ENCODE data around the gene TEX44.
A peak's percentile ranks its signal among the peaks of the same experiment; 100 is the strongest.

Gene TEX44

DNA sequence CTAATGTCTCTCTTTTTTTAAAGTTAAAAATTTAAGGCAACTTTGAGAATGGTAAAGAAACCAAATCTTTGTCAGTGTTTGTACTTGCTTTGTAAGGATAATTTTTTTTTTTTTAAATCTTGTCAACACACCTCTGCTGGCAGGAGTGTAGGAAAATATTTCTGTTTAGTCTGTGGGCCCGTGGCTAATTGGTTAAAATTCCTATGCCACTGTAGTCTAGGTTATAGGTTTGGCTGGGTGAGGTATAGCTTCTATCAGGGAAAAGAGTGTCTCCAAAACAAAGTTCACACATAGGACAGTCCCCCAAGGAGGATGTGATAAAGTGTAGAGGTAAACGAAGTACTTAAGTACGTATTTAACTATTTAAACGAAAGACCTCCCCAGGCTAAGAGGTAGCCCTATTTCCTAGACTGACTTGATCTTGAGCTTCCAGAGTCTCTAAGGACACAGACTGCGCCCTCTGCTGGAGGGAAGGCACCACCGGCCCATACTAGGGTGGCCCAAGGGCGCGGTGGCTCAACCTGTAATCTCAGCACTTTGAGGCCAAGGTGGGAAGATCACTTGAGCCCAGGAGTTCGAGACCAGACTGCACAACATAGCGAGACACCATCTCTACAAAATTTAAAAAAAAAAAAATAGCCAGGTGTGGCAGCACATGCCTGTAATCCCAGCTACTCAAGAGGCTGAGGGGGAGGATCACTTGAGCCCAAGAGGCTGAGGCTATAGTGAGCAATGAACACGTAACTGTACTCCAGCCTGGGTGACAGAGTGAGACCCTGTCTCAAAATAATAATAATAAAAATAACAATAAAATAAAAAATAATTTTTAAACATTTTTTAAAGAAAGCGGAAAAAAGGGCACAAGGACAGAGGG is 8.9 kb downstream of the TEX44 start:
- Histone ChIP-seq H3K9ac (ENCODE audit: low read length) (peak overlapping the region; percentile 23), H3K4me3 (ENCODE audit: low read length) (no peak overlapping the region), H3K27me3 (ENCODE audit: control insufficient read depth, insufficient read depth, low read length) (no peaks in the 10 kb centered on the region), H3K36me3 (ENCODE audit: control insufficient read depth, insufficient read depth, low read length) (no peaks in the 10 kb centered on the region), H3K9me3 (ENCODE audit: control insufficient read depth, low read length) (no peaks in the 10 kb centered on the region), H3K4me1 (ENCODE audit: control insufficient read depth, insufficient read depth, low read length) (peaks cover 21% of the 10 kb centered on the region)

DNA sequence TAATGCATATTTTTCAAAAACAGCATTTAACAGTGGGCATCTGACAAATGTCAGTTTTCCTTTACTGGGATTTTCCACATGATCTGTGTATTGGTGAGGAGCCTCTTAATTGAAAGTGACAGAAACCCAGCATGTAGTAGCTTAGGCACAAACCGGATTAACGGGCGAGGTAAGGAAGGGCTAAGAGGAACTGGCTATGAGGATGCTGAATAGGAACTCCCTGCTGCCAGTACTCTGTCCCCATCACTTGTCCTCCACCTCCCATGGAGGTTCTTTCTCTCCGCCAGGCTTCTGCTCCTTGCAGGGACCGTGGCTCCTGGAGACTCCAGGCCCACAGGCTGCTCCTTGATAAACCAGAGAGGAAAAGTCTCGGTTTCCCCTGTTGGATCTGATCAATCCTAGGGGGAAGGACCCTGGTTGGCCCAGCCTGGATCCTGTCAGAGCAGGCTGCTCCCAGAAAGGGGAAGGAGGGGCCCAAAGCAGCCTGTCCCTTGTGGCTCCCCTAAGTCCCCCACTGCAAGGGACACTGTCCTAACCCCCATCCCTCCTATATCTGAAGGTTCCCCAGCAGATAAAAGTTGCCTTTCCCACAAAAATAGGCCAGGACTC is 10.3 kb downstream of the TEX44 start:
- peaks cover 21% of the 10 kb centered on the region for H3K4me1 ChIP-seq (ENCODE audit: control insufficient read depth, insufficient read depth, low read length)
- no peaks in the 10 kb centered on the region for H3K36me3 ChIP-seq (ENCODE audit: control insufficient read depth, insufficient read depth, low read length)
- H3K4me3 ChIP-seq (ENCODE audit: low read length) = no peak overlapping the region
- no peaks in the 10 kb centered on the region for H3K9me3 ChIP-seq (ENCODE audit: control insufficient read depth, low read length)
- H3K27me3 ChIP-seq (ENCODE audit: control insufficient read depth, insufficient read depth, low read length) = no peaks in the 10 kb centered on the region
- peak overlapping the region; percentile 97 for H3K9ac ChIP-seq (ENCODE audit: low read length)

DNA sequence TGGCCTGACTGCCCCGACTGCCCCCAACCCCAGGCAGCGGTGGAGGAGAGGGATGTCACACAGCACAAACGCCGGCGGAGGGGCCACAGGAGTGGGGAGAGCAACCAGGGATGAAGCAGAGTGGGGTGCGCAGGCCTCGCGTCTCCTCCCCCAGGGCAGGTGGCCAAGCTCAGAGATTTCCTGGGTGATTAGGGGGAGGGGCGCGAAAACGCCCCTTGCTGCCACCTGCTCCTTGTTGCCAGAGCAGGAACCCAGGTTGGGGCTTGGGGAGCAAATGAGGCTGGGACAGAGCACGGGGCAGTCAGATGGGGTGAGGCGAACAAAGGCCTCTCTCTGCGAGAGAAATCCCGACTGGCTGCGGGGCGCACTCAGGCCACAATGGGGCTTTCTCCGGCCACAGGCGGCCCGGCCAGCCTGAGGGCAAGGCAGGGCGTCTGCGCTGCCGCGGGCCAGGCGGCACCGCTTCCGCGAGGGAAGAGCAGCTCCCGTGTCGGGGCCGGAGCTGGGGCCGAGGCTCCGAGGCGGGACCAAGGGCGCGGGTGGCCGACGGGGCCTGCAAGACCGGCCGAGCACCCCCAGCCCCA is 11.5 kb downstream of the TEX44 start:
- H3K4me3 ChIP-seq (ENCODE audit: low read length) = peak overlapping the region; percentile 12
- no peaks in the 10 kb centered on the region for H3K27me3 ChIP-seq (ENCODE audit: control insufficient read depth, insufficient read depth, low read length)
- no peaks in the 10 kb centered on the region for H3K36me3 ChIP-seq (ENCODE audit: control insufficient read depth, insufficient read depth, low read length)
- H3K9me3 ChIP-seq (ENCODE audit: control insufficient read depth, low read length) = no peaks in the 10 kb centered on the region
- peaks cover 21% of the 10 kb centered on the region for H3K4me1 ChIP-seq (ENCODE audit: control insufficient read depth, insufficient read depth, low read length)
- peak overlapping the region; percentile 97 for H3K9ac ChIP-seq (ENCODE audit: low read length)

DNA sequence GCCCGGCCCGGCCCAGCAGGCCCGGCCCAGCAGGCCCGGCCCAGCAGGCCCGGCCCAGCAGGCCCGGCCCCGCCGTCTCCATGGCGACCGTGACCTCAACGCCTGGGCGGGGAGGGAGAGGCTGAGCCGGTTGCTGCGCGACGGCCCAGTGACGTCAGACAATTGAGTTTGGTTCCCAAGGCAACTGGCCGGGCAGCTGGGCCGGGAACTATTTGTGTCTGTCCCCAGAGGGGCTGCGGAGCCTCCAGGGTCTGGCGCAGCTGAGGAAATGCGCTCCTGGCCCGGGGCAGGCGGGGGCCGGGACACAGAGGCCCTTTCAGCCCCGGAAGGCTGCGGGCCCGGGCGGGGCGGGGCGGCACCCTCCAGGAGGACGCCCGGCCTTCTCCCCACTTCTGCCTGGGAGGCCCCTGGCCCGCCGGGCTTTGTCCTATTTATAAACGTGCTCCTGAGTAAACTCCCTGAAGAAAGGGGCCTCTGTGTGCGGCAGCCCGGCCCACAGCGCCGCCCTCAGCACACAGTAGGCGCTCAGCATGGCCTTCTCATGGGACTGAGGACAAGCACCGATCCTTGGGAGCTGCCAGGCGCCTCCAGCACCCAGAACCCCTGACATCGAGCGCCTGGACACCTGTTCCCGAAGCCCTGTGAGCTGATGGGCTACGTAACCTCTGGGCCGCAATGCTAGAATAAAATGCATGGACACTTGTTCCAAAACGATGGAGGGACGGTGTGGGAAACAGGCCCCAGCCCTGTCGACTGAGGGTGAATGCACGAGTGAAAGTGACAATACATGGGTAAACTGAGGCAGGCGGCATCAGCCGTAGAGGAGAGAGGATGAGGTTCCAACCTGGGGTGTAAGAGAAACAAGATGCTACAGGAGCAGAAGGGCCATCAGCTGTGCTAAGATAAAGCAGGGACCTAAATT is 12.3 kb downstream of the TEX44 start:
- H3K4me1 ChIP-seq (ENCODE audit: control insufficient read depth, insufficient read depth, low read length) = peaks cover 21% of the 10 kb centered on the region
- no peaks in the 10 kb centered on the region for H3K36me3 ChIP-seq (ENCODE audit: control insufficient read depth, insufficient read depth, low read length)
- peak overlapping the region; percentile 37 for H3K4me3 ChIP-seq (ENCODE audit: low read length)

DNA sequence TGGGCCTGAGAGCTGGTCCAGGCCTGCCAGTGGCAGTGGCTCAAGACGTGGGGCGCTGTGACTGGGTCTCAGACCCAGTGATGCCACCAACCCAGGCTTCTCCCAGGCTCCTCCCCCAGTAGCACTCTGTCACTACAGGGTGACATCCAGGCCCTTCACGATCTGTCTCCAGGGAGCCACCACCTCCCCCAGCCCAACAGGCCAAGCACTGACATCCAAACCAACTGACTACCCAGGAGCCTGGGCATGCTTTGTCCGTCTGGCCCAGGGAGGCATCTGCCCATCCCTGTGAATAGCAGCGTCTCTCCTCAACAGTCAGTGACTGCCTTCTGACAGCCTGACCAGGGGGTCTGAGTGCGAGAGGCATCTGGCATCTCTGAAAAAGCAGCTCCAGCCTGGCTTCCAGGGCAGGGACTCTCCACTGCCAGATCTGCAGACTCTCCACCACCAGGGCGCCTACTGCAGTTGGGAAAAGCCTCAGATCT is 13.0 kb downstream of the TEX44 start:
- Histone ChIP-seq H3K9ac (ENCODE audit: low read length) (peak overlapping the region; percentile 97), H3K36me3 (ENCODE audit: control insufficient read depth, insufficient read depth, low read length) (no peaks in the 10 kb centered on the region), H3K4me1 (ENCODE audit: control insufficient read depth, insufficient read depth, low read length) (peaks cover 21% of the 10 kb centered on the region), H3K9me3 (ENCODE audit: control insufficient read depth, low read length) (no peaks in the 10 kb centered on the region), H3K27me3 (ENCODE audit: control insufficient read depth, insufficient read depth, low read length) (no peaks in the 10 kb centered on the region), H3K4me3 (ENCODE audit: low read length) (no peak overlapping the region)

More for the DNA sequence above, 12.3 kb downstream of the TEX44 start:
- Histone ChIP-seq H3K27me3 (ENCODE audit: control insufficient read depth, insufficient read depth, low read length) (no peaks in the 10 kb centered on the region), H3K9ac (ENCODE audit: low read length) (peak overlapping the region; percentile 97), H3K9me3 (ENCODE audit: control insufficient read depth, low read length) (no peaks in the 10 kb centered on the region)

DNA sequence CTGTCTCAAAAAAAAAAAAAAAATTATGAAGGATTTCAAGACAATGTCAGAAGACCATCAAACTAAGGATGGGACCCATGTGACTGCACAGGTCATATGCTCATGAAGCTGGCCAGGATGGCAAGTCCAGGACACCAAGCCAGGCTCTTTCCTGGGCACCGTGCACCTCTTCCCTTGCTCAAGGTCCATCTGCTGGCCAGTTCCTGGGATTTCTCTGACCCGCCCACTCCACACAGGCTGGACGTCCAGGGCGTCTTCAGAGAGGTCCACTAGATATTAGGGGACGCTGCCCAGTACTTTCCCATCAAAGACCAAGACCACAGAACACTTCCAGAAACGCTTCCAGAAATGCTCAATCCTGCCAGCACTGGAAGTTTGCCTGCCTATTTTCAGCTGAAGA is 14.3 kb downstream of the TEX44 start:
- H3K36me3 ChIP-seq (ENCODE audit: control insufficient read depth, insufficient read depth, low read length) = no peaks in the 10 kb centered on the region
- H3K9ac ChIP-seq (ENCODE audit: low read length) = no peak overlapping the region
- no peaks in the 10 kb centered on the region for H3K9me3 ChIP-seq (ENCODE audit: control insufficient read depth, low read length)
- peaks cover 31% of the 10 kb centered on the region for H3K4me1 ChIP-seq (ENCODE audit: control insufficient read depth, insufficient read depth, low read length)
- H3K4me3 ChIP-seq (ENCODE audit: low read length) = no peak overlapping the region
- H3K27me3 ChIP-seq (ENCODE audit: control insufficient read depth, insufficient read depth, low read length) = no peaks in the 10 kb centered on the region

DNA sequence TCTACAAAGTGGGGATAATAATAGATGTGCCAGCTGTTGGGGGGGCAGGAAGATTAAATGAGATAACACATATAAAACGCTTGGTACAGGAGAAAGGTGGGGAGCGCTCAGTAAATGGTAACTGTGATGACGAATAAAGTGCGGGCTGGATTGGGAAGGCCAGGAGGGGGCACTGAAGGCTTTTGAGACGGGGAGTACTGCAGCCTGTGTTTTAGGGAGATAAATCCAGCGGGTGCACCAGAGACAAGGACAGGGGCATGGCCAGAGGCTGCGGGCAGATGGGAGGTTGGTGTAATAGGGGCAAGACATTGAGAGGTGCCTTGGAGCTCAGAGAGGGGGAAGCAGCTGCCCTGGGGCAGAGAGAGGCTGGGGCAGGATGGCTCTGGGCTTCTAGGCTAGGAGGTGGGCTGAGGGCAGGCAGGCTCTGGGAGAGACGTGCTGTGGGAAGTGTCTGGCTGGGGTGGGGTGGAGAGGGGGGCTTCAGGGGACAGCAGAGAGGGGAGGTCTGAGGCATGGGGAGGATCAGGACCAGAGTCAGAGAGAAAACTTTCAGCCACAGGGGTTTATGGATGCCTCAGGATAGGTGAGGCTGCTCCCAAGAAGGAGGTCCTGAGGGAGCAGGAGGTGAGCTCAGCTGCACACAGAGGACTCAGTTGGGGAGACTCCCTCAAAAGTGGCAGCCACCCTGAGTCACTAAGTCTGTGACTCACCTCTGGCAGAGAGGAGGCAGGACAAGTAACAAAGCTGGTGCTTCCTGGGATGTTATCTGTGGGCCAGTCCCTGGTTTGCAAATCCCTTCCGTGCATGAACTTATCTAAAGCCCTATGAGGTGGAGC is 18.8 kb downstream of the TEX44 start:
- H3K9me3 ChIP-seq (ENCODE audit: control insufficient read depth, low read length) = no peaks in the 10 kb centered on the region
- H3K36me3 ChIP-seq (ENCODE audit: control insufficient read depth, insufficient read depth, low read length) = no peaks in the 10 kb centered on the region
- H3K9ac ChIP-seq (ENCODE audit: low read length) = peak overlapping the region; percentile 72
- H3K4me1 ChIP-seq (ENCODE audit: control insufficient read depth, insufficient read depth, low read length) = peaks cover 43% of the 10 kb centered on the region
- H3K27me3 ChIP-seq (ENCODE audit: control insufficient read depth, insufficient read depth, low read length) = no peaks in the 10 kb centered on the region
- H3K4me3 ChIP-seq (ENCODE audit: low read length) = no peak overlapping the region

DNA sequence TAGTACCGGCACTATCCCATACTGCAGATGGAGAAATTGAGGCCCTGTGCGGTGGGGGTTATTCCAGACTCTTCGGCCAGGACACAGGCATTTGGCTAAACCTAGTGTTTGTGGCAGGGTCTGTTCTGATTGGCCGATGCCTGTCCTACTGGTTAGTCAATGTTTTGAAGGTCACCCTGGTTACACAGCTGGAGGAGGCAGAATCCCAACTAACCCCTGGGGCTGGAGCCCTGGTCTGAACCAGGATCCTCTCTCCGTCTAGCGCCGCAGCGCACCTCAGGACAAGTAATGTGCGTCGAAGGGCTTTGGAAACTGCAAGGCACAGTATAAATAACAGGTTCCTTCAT is 19.4 kb downstream of the TEX44 start:
- H3K4me3 ChIP-seq (ENCODE audit: low read length) = no peak overlapping the region
- no peaks in the 10 kb centered on the region for H3K27me3 ChIP-seq (ENCODE audit: control insufficient read depth, insufficient read depth, low read length)
- peak overlapping the region; percentile 72 for H3K9ac ChIP-seq (ENCODE audit: low read length)
- peaks cover 43% of the 10 kb centered on the region for H3K4me1 ChIP-seq (ENCODE audit: control insufficient read depth, insufficient read depth, low read length)
- H3K36me3 ChIP-seq (ENCODE audit: control insufficient read depth, insufficient read depth, low read length) = no peaks in the 10 kb centered on the region
- no peaks in the 10 kb centered on the region for H3K9me3 ChIP-seq (ENCODE audit: control insufficient read depth, low read length)

DNA sequence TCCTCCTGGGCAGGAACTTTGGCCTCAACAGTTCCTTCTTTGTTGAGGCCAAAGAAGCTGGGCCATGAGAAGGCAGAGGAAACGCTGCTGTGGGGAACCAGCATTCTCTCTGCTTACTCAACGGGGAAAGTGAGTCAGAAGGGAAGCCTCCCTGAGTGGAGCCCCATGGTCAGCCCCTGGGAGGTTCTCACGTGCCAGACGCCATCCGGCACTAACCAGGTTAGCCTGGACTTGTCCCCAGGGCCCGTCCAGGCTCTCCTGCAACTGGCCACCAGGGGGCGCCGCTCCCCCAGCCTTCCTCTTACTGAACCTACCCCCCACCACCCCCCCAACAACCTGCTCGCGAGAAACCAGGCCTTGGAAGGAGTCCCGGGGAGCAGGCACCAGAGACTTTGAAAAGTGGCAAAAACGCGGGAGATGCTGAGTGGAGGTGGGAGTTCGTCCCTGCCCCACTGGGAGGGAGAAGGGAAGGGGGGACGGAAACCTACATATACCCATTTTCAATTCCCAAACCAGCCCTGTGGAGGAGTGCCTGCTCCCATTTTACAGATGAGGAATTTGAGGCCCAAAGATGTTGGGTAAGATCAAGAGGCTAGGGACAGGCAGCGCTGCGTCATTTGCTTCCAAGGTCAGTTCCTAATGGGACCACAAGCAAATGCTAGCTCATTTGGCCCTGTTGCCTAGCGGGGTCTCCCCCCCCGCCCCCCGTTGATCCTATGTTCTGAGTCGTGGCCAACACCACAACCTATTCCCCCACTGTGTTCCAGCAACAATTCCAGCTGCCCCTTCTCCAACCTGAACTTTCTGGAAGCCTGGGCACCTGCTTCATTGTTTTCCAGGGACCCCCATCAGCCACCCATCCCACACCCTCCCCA is 20.0 kb downstream of the TEX44 start:
- Histone ChIP-seq H3K36me3 (ENCODE audit: control insufficient read depth, insufficient read depth, low read length) (no peaks in the 10 kb centered on the region), H3K27me3 (ENCODE audit: control insufficient read depth, insufficient read depth, low read length) (no peaks in the 10 kb centered on the region), H3K9ac (ENCODE audit: low read length) (peak overlapping the region; percentile 93), H3K4me1 (ENCODE audit: control insufficient read depth, insufficient read depth, low read length) (peaks cover 43% of the 10 kb centered on the region), H3K4me3 (ENCODE audit: low read length) (no peak overlapping the region), H3K9me3 (ENCODE audit: control insufficient read depth, low read length) (no peaks in the 10 kb centered on the region)

DNA sequence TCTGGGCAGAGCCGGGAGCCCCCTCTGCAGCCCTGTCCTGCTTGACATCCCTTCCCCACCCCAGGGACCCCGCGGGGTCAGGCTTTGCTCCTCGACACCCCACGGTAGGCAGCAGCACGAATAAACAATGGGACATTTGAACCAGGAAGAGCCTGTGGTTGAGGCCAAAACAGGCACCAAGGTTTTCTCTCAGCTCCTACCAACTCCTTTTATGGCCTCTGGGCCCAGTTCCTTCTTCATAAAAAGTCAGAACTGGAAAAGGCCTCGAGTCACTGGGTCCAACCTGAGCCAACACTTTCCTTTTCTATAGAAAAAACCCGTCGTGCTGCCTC is 20.6 kb downstream of the TEX44 start:
- Histone ChIP-seq H3K9ac (ENCODE audit: low read length) (peak overlapping the region; percentile 93), H3K4me3 (ENCODE audit: low read length) (peak overlapping the region; percentile 27), H3K4me1 (ENCODE audit: control insufficient read depth, insufficient read depth, low read length) (peaks cover 43% of the 10 kb centered on the region), H3K9me3 (ENCODE audit: control insufficient read depth, low read length) (no peaks in the 10 kb centered on the region), H3K36me3 (ENCODE audit: control insufficient read depth, insufficient read depth, low read length) (no peaks in the 10 kb centered on the region), H3K27me3 (ENCODE audit: control insufficient read depth, insufficient read depth, low read length) (no peaks in the 10 kb centered on the region)
